KBM-7 (cell line): ENCODE measurements around the gene ATP2A3.

Experiments
- DNase-seq: peaks from one replicate; pipeline ENCODE4 v3.0.0-alpha.2; 2015
- in situ Hi-C: fragments of 300-500 bp; cut with MboI; formaldehyde crosslinking; loops from 2 replicates; pipeline ENCODE4 v1.14.3; 2020; ENCODE audit warnings: low sequenced_read_pairs, low pct_unique_long_range_greater_than_20kb, mixed read lengths

Gene ATP2A3

GRCh38 chr17:3964203-3965117 lies at the start of gene ATP2A3:
Gene ATP2A3 (minus strand): TSS chr17:3964437. CDS start chr17:3964291, 146 bp downstream.
- in situ Hi-C loops = no loop called here
- peak; percentile 56 for DNase-seq

GRCh38 chr17:4010754-4011153 lies 46.5 kb upstream of the ATP2A3 start:
- DNase-seq = no peak
- in situ Hi-C loops = no loop called here

- DNase-seq = no peak
- in situ Hi-C loops = no loop called here
These were observed 45.0 kb upstream of the ATP2A3 start for GRCh38 chr17:4009186-4009785.

GRCh38 chr17:4008441-4009185 lies 44.4 kb upstream of the ATP2A3 start:
- in situ Hi-C loops = no loop called here
- no peak for DNase-seq

GRCh38 chr17:4008082-4008435 lies 43.8 kb upstream of the ATP2A3 start:
- peak; percentile 21 for DNase-seq
- in situ Hi-C loops = no loop called here

- in situ Hi-C loops = no loop called here
- no peak for DNase-seq
These were observed 43.3 kb upstream of the ATP2A3 start for GRCh38 chr17:4007346-4008081.

GRCh38 chr17:4006745-4007211 lies 42.5 kb upstream of the ATP2A3 start:
- in situ Hi-C loops = no loop called here
- DNase-seq = peak; percentile 51

- in situ Hi-C loops = no loop called here
- DNase-seq = no peak
These were observed 41.9 kb upstream of the ATP2A3 start for GRCh38 chr17:4006165-4006589.

GRCh38 chr17:4005296-4006164 lies 41.3 kb upstream of the ATP2A3 start:
- no peak for DNase-seq
- in situ Hi-C loops = no loop called here

GRCh38 chr17:4004517-4005295 lies 40.5 kb upstream of the ATP2A3 start:
- peak; percentile 81 for DNase-seq
- in situ Hi-C loops = no loop called here

- in situ Hi-C loops = no loop called here
- peak; percentile 33 for DNase-seq
These were observed 39.5 kb upstream of the ATP2A3 start for GRCh38 chr17:4003501-4004421.

GRCh38 chr17:4003131-4003500 lies 38.9 kb upstream of the ATP2A3 start:
- in situ Hi-C loops = no loop called here

GRCh38 chr17:4001048-4001590 lies 36.9 kb upstream of the ATP2A3 start:
- in situ Hi-C loops = no loop called here
- DNase-seq = no peak

More at GRCh38 chr17:4003131-4003500, 38.9 kb upstream of the ATP2A3 start:
- DNase-seq = peak; percentile 25

- no peak for DNase-seq
- in situ Hi-C loops = no loop called here
These were observed 34.2 kb upstream of the ATP2A3 start for GRCh38 chr17:3998436-3998835.

GRCh38 chr17:3995067-3995466 lies 30.8 kb upstream of the ATP2A3 start:
- in situ Hi-C loops = no loop called here
- DNase-seq = no peak

- in situ Hi-C loops = no loop called here
- DNase-seq = no peak
These were observed 30.0 kb upstream of the ATP2A3 start for GRCh38 chr17:3994221-3994576.
